GM21526 (cell line): ENCODE measurements around the gene MYLK.

Experiments used
- ATAC-seq: cut with Tn5 transposase; IDR thresholded peaks from one replicate; pipeline ENCODE4 v1.9.1; 2021; ENCODE audit warnings: moderate library complexity; ENCODE audit not compliant: unreplicated experiment, low FRiP score

MYLK gene

DNA sequence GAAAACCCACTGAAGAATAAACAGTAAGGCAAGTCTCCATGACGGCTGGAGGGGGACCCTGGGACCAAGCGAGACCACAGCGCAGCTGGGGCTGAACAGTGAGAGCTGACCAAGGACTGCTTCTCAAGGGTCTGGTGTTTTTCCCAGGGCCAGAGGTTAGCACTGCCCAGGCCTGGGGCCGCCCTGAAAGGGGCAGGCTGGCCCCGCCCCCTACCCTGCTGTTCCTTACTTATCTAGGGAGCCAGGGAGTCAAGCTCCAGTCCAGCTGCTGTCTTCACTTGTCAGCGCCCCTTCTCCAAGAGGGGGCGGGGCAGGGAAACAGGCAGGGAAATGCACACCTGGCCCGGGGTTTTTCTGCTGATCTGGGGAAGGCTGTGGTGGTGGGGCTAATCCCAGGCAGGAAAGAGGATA is 247.7 kb downstream of the MYLK start:
- no peak for ATAC-seq

DNA sequence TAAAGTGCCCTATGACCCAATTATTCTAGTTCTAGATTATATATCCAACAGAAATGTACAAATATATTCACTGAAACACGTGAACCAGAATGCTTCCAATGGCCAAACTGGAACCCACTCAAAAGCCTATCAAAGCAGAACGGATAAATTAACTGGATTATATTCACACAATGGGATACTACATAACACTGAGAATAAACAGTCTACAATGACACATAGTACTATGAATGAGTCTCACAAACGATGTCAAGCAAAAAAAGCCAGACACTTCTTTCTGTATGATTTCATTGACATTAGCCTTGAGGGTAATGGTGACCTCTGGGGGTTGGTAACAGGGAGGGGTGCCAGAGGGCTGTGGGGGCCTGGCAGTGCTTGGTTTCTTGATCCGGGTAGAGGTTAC is 248.4 kb downstream of the MYLK start:
- no peak for ATAC-seq

DNA sequence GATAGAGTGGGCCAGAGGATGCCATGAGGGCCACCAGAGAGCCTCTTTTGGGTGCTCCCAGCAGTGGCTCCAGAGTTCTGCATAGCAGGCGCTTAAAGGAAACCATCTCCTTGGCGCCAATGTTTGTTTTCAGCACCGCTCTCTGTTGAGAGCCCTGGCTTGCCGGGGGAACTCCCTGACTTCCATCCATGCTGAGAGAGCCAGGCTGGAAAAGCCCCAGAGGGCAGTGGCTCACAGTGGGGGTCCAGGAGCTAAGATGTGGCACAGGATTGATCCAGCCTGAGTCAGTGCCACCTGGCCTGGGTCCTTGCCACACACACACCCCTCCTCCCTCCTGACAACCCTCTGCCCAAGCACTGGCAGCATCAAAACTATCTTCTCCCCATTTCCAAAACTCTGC is 248.9 kb downstream of the MYLK start:
- no peak for ATAC-seq

DNA sequence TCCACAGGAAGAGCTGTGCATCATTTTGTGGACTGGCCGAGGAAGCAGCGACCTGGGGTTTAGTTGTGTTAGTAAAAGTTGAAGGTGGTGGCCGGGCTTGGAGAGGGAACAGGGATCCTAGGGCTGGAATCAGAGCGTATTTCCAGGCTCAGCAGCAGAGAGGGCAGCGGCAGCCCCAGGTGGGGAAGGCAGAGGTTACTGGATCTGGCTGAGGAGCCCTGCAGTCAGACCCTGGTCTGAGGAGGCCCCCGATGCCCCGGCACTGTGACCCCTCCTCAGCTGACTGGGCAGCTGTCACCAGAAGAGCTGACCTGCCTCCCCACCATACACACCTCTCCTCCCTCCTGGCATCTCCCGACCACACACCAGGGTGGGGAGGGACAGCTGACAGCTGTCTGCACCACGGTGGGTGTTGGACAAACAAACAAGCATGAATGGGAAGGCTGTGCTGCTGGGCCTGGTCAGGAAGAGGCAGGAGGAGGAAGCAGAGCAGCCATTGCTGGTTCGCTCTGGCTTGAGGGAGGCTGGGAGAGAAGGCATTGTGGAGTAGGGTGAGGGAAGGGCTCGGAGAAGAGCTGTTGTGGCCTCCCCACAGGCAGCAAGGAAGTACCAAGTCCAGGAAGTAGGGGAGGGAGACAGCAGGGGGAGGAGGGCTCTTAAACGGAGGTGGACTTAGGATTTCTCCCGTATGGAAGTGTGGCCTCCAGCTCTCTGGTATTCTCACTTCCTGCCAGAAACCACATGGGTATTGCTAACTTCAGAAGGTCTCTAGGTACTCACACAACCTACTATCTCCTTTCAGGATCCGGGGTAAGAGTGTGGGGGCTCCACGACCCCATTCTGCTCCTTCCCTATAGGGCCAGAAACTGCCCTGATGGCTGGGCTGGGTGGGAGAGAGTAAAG is 249.7 kb downstream of the MYLK start:
- no peak for ATAC-seq

DNA sequence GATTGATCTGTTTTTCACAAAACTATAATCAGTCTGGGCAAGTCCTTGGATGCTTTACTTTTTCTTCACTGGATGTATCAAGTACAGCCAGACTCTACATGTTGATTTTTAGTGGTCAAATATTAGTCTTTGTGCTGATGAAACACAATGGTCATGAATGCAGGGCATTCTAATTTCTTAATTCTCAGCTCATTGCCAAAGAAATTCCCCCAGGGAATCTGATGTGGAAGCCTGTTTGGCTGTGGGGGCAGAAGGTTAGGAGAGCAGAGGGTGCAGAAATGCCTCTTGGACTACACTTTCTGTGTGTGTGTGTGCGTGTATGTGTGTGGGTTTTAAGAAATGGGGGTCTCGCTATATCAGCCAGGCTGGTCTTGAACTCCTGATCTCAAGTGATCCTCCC is 250.6 kb downstream of the MYLK start:
- no peak for ATAC-seq

DNA sequence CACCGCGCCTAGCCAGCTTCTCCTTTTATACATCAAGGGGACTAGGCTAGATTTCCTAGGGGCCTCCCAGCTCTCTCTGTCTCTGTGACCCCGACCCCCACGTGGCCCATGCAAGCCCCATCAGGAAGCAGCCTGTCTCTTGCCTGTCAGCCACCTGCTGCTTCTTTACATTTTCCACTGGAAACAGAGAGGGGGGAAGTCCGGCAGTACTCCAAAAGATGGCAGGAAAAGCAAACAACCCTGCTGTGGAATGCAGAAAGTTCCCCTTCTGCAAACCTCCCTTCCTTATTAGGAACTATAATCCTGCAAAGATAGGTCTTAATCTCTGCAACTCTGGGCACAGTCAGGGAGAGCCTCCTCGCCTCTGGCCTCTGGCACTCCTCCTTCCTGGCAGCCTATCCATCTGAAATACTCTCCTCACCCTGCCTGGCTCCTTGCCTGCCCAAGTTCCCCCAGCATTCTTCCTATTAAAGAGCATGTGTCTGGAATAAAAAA is 251.9 kb downstream of the MYLK start:
- no peak for ATAC-seq

DNA sequence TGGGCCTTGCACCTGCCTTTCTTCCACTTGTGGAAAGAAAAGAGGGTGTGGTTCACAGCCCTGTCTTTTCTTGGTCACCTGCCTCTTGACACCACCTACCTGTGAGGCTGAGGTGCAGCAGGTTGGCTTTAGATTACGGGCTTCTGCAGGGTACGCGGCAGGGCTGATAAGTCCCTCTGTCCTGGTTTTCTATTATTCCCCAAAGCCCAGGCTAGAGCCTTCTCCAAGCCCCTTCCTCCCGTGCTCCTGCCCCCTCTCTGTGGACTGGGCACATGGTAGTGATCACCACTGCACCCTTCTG is 254.4 kb downstream of the MYLK start:
- ATAC-seq = no peak

DNA sequence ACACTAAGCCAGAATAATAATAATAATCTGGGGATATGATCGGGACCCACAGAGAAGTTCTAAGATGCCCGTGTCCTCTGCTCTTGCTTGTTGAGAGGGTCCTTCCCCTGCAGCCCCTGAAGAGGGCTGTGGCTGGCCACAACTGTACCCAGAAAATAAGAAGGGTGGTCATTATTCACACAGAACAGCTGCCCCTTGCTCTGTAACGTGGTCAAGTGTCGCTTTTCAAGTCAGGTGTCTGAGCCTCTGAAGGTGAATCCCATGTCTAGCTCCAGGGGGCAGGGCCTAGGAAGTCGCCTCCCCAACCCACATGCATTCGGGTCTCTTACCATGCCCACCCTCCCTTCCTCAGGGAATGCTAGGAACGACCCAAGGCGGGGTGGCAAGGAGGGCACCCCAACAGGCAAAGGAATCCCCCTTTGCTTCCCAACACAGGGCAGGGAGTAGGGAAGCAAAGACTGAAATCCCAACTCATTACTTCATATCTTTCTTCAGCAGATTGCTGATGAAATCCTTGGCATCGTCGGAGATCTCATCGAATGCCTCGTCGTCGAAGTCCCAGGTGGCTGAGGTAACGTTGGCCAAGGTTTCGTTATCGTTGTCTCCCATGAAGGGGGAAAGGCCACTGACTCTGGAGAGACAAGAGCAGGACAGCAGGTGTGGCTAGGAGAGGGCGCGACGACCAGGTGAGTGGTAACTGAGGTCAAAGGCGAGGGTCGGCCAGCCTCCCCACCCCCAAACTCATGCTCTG is 255.0 kb downstream of the MYLK start:
- ATAC-seq = no peak

DNA sequence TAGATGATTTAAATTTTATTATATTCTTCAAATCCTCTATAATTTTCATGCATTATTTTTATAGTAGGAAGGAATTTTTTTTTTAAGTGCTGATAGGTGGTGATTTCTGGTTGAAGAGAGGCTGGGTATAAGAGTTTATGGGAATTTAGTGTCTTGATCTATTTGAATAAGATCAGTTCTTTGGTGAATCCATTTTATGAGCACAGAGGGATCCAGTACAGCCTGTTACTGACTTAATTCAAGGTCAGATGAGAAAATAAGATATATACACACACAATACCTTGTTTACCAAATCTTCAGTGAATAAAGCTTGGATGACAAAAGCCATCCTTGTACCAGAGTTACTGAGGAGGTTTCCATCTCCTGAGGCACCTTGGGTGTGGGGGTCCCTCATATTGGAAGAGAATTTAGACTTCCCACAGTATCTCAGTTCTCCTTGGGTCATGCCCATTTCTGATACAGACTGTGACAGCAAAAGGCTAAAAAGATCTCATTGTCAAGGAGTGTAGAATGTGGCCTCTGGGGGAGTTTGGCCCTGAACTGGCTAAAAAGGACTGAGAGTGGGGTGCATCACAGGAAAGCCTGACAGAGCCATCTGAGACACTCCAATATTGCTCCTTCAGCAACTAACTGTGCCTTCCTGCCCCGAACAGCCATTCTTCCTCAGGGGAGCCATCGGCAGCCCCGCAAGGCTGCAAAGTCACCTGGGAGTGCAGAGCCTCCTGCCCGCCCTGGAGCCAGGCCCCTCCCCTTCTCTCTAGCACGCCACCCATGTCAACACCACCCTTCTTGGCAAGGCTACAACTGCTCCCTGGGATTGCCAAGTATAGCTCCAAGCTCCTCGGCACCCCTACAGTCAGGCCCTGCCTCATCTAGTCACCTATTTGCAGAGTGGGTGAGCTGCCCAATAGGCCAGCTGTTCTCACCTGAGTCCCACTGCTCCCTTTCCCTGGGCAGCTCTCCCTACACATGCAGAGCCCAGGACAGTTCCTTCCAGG is 256.2 kb downstream of the MYLK start:
- no peak for ATAC-seq

DNA sequence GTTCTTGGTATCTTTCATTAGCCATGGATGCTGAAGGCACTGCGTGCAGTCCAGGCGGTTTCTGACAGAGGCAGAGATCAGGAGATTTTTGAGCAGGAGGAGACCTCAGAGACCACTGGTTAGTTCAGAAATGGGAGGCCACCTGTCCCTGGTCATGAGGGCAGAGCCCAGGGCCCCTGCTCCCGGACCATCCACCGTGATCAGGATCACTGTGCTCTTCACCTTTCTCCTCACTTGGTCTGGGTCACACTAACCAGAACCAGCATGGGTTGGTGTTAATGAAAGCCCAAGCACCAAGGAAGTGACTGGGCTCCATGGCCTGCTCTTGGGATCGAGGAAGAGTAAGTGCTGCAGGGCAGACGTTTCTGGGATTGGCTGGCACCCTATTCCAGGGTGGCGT is 257.3 kb downstream of the MYLK start:
- ATAC-seq = no peak

DNA sequence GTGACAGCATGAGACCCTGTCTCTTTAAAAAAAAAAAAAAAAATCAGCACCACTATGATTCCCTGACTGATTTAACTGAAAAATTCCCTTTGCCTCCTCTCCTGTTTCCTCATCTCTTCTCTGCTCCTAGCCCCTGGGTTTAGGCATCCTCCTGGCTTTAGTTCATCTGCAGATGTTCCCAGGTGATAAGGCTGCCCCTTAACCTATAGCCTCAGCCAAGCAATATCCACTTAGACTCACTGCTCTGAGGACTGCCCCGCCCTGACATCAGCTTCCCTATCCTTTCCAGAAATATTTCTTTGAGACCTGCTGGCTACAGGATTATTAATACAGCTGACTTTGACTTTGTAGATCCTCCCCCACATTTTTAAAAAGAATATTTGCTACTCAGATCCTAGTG is 259.8 kb downstream of the MYLK start:
- ATAC-seq = no peak

DNA sequence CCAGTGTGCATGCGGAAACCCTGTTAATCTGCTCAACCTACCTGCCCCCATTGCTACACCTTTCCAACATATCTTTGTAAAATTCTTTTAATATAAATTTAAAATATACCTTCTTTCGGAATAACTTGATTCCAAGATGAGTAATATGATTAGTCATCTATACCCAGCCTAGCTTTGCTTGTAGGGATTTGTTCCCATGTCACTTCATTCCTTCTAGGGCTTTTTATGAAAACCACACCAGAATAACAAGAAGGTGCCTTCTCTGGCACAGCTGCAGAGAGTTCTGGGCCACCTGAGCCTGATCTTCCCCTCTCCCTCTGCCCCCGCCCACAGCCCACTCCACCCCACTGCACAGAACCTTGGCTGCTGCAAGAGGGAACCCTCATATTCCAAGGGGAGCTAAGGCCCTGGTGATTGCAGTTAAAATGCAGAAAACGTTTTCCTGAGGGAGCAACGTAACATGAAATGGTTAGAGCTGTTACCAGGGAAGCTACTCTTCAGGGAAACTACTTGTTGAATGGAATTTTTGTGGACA is 260.7 kb downstream of the MYLK start:
- no peak for ATAC-seq

DNA sequence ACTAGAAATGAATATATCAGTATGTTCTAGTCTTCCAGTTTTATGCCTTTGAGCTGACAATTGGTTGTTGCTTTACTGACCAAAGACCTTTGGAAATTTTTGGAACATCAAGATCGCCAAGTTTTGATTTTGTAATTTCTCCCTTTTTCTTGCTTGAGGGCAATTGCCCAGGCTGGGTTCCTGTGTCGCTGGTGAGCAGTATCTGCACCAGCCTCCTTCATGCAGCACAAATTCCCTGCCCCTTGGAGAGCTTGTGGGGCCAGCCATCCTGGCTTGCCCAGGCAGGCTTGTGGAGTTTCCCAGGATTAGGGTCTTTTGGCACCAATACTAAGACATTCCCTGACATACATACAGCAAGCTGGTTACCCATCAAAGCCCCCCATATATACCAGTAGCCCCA is 261.4 kb downstream of the MYLK start:
- no peak for ATAC-seq

DNA sequence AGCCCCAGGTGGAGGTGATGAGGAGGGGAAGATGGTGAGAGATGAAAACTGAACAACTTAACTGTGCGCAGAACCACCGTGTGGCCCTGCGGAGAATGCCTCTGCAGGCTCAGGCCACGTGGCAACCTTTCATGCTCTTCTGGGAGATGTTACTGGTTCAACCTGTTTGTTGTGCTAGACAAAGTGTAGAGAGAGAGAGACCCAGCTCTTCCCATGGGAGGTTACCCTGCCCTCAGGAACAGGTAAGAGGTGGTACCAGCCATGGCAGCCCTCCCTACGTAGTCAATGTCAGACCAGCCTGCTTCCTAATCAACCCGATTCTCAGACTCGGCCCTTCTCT is 262.3 kb downstream of the MYLK start:
- ATAC-seq = no peak

DNA sequence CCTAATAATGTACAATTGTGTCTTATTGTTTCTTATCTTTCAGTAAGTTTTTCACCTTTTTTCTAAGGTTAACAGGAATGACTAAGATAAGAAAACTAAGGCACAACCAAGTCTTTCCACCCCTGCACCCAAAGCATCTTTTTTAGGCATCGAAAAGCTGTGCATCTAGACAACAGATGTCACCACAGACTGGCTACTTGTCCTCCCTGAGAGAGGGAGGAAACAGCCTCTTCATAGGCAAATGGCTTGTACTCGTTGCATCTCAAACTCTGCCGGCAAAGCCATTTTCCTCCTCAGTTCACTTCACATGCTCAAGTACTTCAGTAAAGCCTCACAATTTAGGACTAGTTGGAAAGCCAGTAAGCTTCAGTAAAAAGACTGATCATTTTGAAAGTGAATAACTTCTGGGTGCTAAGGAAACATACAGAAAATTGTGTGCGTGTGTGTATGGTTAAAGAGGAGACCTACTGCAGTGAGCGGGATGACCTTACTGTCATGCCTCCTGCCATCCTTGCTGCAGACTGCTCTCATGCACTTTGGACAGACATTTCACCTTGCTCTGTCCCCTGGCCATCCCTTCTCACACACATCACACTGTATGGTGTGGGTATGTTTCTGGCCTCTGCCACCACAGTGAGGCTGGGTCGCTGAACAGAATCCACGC is 262.8 kb downstream of the MYLK start:
- no peak for ATAC-seq

DNA sequence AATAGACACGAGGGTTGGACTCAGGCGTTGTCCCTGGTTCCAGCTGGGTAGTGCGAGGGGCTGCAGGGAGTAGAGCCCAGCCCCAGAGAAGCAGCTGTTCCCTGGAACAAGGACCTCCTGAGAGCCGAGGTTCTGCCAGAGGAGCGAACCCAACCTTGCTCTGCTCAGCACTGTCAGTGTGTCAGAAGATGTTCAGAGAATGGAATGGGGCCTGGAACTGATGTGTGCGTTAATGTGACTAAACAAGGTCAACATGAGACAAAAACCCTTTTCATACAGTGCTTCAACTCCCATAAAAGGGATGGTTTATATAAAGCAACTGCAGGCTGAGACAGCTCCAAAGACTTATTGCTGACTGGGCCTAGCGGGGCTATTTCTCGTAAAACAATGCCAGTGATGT is 263.8 kb downstream of the MYLK start:
- no peak for ATAC-seq

DNA sequence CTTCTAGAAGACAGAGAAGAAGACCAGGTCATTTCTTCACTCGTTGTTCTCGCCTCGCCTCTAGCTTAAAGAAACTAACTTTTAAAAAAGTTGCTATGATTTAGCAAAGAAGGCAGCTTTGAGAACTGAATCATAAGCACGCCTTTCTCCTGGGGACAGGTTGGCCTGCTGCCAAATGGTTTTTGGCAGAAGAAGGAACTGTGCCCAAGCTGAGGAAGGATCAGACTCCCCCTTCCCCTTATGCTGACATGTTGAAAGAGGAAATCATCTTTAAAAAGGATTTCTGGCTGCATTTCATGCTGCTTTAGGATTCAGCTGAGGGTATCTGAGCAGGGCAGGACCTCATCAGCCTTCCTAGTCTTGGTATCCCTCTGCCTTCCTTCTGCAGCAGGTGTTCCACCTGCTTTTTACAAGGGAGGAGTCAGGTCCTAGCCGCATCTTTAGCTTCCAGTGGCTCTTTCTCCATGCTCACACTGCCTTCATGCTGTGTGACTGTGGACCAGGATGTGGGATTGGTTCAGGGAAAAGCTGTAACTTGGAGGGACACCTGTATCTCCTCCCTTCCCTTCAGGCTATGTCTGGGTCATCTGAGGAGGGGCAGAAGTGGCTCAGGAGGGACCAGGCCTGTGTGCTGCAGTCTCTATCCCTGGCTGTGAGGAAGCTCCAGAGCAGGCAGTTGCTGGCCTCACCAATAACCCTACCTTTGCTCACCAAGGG is 265.2 kb downstream of the MYLK start:
- ATAC-seq = no peak

DNA sequence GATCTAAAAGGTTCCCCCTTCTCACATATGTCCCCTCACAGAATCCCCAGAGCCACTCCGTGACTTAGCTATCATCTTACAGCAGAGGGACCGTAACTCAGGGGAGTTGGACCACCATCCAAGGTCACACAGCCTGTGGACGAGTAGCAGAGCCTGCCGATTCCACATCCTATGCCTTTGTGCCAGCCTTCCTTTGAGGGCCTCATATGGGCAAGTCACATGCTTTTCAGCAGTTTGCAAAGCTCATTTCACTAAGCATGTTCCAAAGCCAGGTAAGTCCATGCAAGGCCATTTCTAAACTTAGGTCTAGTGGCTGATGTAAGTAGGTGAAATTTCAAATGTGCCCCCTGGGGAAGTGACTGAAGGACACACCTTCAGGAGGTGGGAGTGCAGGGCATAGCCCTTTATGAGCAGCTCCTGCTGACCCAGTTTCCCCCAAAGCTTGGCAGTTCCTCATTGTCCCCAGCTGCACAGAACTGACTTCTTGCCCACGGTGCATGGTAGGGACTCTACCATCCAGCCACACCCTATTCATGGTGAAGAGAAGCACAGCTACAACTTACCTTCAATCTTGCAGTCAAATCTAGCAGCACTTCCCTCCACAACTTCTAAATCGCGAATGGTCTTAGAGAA is 265.9 kb downstream of the MYLK start:
- no peak for ATAC-seq

DNA sequence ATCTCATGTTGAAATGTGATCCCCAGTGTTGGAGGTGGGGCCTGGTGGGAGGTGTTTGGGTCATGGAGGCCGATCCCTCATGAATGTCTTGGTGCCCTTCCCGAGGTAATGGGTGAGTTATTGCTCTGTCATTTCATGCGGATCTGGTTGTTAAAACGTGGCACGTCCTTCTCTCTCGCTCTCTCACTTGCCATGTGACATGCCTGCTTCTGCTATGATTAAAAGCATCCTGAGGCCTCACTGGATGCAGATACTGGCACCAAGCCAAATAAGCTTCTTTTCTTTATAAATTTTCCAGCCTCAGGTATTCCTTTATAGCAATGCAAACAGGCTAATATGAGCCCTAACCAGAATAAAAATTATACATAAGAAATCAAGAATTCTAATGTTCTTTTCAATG is 267.5 kb downstream of the MYLK start:
- no peak for ATAC-seq
